ENCODE data around the gene KCP. TPM values are rescaled to one million over a fixed set of nuclear protein-coding genes. Genes with fewer than 3 reads are reported as not detected.

The KCP gene
- total and polyA plus RNA-seq, 2 of the 13 experiments (the other 11 are each of a cell fraction or from before 2014, with no cell fraction given), result 0.37 to 1.0 TPM

DNA sequence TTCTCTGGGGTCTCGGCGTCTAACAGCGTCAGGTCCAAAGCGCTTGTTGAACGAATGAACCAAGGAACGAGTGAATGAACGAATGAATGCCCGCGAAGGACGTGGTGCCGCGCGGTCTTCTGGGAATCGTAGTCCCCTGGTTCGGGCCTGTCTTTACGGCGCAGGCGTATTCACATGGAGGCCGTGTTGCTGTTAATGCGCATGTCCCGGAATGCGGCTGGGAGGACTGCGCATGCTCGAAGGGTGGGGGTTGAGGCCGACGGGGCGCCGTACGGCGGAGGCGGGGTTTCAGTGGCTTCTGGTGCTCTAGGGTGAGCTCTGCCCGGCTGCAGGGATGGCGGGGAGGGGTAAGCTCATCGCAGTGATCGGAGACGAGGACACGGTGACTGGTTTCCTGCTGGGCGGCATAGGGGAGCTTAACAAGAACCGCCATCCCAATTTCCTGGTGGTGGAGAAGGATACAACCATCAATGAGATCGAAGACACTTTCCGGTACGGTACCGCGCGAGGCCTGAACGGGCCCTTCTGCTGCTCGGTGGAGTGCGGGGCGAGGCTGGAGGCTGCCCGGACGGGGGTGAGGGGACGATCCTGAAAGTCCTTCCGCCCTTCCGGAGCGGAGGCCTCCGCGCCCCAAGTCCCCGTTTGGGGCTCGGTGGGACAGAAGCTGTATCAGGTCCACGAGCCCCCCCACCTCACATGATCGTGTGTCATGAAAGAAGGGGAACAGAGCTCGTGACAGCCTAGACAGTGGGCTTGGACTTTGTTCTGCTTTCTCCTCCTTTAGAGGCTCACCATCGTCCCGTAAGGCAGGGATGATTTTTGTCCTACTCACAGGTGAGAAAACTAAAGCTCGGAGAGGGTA lies 47.7 kb downstream of the KCP start, which contains the start of gene ATP6V1F (continued):
- no peak for TF ChIP-seq ZNF724P (CRISPR knock-in tag; IDR thresholded peaks at IDR 0.05; ENCODE audit: borderline replicate concordance)
- no peak for TF ChIP-seq RARA (CRISPR knock-in tag; IDR thresholded peaks at IDR 0.05)
- TF ChIP-seq THAP8 (CRISPR knock-in tag; IDR thresholded peaks at IDR 0.05; ENCODE audit: borderline replicate concordance), result no peak
- no peak for TF ChIP-seq CAMTA2 (CRISPR knock-in tag; IDR thresholded peaks at IDR 0.05; ENCODE audit: borderline replicate concordance)
- no peak; the same call in 1 of the 2 replicates for TF ChIP-seq FOXC1 (CRISPR knock-in tag; IDR thresholded peaks at IDR 0.05; ENCODE audit: borderline replicate concordance)
- TF ChIP-seq SPEN (CRISPR knock-in tag; IDR thresholded peaks at IDR 0.05; ENCODE audit: low read depth), result peak; percentile 16; the same call in 1 of the 2 replicates
- peak; percentile 88 for TF ChIP-seq PHF8 (CRISPR knock-in tag; IDR thresholded peaks at IDR 0.05)
- no peak for TF ChIP-seq MATR3 (CRISPR knock-in tag; IDR thresholded peaks at IDR 0.05)
- TF ChIP-seq ZNF879 (CRISPR knock-in tag; IDR thresholded peaks at IDR 0.05), result no peak
- TF ChIP-seq CEBPG (CRISPR knock-in tag; IDR thresholded peaks at IDR 0.05), result no peak
- TF ChIP-seq GFI1 (CRISPR knock-in tag; IDR thresholded peaks at IDR 0.05; ENCODE audit: borderline replicate concordance), result no peak
- TF ChIP-seq, protein P1, sequence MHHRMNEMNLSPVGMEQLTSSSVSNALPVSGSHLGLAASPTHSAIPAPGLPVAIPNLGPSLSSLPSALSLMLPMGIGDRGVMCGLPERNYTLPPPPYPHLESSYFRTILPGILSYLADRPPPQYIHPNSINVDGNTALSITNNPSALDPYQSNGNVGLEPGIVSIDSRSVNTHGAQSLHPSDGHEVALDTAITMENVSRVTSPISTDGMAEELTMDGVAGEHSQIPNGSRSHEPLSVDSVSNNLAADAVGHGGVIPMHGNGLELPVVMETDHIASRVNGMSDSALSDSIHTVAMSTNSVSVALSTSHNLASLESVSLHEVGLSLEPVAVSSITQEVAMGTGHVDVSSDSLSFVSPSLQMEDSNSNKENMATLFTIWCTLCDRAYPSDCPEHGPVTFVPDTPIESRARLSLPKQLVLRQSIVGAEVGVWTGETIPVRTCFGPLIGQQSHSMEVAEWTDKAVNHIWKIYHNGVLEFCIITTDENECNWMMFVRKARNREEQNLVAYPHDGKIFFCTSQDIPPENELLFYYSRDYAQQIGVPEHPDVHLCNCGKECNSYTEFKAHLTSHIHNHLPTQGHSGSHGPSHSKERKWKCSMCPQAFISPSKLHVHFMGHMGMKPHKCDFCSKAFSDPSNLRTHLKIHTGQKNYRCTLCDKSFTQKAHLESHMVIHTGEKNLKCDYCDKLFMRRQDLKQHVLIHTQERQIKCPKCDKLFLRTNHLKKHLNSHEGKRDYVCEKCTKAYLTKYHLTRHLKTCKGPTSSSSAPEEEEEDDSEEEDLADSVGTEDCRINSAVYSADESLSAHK (CRISPR knock-in tag; IDR thresholded peaks at IDR 0.05; ENCODE audit: borderline replicate concordance), result no peak
- TF ChIP-seq ZNF850 (CRISPR knock-in tag; conservative IDR thresholded peaks at IDR 0.05), result no peak
- TF ChIP-seq KAT7 (CRISPR knock-in tag; IDR thresholded peaks at IDR 0.05; ENCODE audit: borderline replicate concordance), result no peak
- TF ChIP-seq ZKSCAN1 (IDR thresholded peaks at IDR 0.05; ENCODE audit: low read length), result no peak
- no peak for TF ChIP-seq RAD21 (CRISPR knock-in tag; IDR thresholded peaks at IDR 0.05)
- TF ChIP-seq ZHX1 (CRISPR knock-in tag; IDR thresholded peaks at IDR 0.05; ENCODE audit: low read depth), result no peak
- peak; percentile 31; the same call in 1 of the 2 replicates for TF ChIP-seq DMAP1 (CRISPR knock-in tag; IDR thresholded peaks at IDR 0.05)
- TF ChIP-seq, protein P2, sequence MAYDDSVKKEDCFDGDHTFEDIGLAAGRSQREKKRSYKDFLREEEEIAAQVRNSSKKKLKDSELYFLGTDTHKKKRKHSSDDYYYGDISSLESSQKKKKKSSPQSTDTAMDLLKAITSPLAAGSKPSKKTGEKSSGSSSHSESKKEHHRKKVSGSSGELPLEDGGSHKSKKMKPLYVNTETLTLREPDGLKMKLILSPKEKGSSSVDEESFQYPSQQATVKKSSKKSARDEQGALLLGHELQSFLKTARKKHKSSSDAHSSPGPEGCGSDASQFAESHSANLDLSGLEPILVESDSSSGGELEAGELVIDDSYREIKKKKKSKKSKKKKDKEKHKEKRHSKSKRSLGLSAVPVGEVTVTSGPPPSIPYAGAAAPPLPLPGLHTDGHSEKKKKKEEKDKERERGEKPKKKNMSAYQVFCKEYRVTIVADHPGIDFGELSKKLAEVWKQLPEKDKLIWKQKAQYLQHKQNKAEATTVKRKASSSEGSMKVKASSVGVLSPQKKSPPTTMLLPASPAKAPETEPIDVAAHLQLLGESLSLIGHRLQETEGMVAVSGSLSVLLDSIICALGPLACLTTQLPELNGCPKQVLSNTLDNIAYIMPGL (CRISPR knock-in tag; IDR thresholded peaks at IDR 0.05; ENCODE audit: borderline replicate concordance in 1 of 2, low read depth in 1 of 2), result peak; percentile 51 to 78; a peak in 3 of 4 replicates
- TF ChIP-seq ZZZ3 (CRISPR knock-in tag; IDR thresholded peaks at IDR 0.05; ENCODE audit: borderline replicate concordance), result 0 out of 2 replicates have a peak, but pooled peaks have one; percentile 48
- 0 out of 2 replicates have a peak, but pooled peaks have one; percentile 61 for TF ChIP-seq ZNF572 (CRISPR knock-in tag; IDR thresholded peaks at IDR 0.05)
